ENCODE data around the gene DOC2A.
"Not testable (repeated sequence)": the region's sequence is repeated elsewhere in the genome, so short reads cannot be mapped to it uniquely, and the experiment has no call there.

Gene DOC2A

GRCh38 chr16:30010844-30011713 lies at the start of gene DOC2A:
DOC2A (minus strand) TSS chr16:30011027; CDS start chr16:30010222, 805 bp downstream.
- peak; percentile 41 for DNase-seq

GRCh38 chr16:30060346-30060745 lies 49.5 kb upstream of the DOC2A start:
- no peak for DNase-seq

DNA sequence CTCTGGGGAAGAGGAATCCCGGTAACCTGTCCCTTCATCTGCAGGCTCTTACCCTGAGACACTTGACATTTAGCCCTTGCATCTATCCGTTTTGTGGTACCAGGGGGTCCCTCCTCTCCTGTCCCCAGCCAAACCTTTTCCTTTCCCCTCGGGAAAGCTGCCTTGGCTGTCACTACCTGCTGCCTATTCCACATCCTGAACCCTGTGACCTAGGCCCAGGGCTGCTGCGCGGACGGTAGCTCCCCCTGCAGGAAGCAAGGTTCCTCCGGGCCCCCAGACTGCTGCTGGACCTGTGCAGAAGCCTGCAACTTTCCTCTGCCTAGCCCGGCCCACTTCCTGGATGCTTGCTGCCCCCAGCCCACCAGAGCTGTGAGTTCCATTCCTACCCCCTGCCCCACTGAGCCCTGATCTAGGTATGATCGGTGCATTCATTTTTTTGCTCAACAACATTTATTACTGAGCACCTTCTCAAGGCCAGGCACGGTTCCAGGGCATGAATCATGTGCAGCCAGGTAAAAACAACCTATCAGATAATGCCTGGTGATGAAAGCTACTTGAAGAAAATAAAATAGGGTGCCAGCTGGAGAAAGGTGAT lies 44.2 kb upstream of the DOC2A start:
- DNase-seq, result peak; percentile 56

GRCh38 chr16:30054451-30054850 lies 43.6 kb upstream of the DOC2A start:
- no peak for DNase-seq

- no peak for DNase-seq
Observed at GRCh38 chr16:30053376-30054015, 42.7 kb upstream of the DOC2A start.

DNA sequence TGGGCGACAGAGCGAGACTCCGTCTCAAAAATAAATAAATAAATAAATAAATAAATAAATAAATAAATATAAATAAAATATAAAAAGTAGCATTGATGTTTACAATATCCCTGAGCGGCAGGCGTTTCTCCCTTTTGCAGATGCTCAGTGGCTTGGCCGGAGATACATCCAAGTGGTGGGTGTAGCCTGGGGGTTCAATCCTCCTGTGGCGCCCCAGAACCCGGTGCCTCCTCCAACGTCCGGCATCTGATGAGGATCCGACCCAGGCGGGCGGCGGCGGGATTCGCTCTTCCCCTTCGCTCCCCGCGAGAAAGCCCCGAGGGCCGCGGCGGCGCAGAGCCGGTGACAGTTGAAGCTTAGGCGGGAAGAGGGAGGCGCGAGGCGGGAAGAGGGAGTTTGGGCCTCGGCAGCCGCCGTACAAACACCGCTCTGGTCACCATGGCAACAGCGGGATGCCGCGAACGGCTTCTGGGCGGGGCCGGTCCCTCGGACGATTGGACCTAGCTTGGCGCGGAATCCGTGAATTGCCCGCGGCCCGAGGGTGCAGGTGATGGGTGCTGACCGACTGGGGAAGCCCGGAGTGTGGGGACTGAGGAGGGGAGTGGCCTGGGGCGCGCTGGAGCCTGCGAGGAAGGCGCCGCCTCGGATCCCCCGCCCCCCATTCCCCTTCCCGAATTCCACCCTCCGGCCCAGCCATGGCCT lies 42.0 kb upstream of the DOC2A start:
- peak; percentile 91 for DNase-seq

DNA sequence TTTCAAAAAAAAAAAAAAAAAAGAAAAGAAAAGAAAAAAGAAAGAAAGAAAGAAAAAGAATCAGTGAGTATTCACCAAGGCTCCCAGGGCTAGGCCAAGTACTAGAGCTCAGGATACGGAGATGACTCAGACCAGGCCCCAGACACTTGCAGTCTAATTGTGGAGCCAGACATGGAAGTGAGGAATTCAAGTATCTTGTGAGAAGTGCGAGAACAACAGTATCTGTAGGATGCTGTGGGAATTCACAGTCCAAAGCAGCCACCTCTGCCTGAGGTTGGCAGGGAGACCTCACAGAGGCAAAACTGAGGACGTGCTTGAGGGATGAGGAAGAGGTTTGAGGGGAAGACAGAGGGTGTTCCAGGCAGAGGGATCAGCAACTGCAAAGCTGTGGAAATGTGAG lies 40.7 kb upstream of the DOC2A start:
- no peak for DNase-seq

DNA sequence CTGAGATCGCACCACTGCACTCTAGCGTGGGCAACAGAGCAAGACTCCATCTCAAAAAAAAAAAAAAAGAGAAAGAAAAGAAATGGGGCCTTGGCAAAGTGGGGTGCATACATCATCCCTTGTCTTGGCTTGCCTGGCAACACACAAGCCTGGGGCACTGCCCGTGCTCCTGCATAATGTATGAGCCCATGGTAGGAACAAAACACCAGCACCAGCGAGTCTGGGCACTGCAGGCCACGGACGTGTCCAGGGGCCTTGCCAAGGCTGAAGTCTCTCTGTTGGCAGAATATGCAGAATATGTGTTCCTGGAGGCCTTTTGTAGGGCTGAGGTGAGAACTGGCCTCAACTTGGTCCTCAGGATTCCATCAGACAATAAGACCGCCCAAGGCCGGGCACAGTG lies 39.0 kb upstream of the DOC2A start:
- no peak for DNase-seq

- no peak for DNase-seq
Observed at GRCh38 chr16:30046588-30046987, 35.8 kb upstream of the DOC2A start.

GRCh38 chr16:30046178-30046577 lies 35.4 kb upstream of the DOC2A start:
- DNase-seq, result no peak

- DNase-seq, result no peak
Observed at GRCh38 chr16:30041841-30042240, 31.0 kb upstream of the DOC2A start.

DNA sequence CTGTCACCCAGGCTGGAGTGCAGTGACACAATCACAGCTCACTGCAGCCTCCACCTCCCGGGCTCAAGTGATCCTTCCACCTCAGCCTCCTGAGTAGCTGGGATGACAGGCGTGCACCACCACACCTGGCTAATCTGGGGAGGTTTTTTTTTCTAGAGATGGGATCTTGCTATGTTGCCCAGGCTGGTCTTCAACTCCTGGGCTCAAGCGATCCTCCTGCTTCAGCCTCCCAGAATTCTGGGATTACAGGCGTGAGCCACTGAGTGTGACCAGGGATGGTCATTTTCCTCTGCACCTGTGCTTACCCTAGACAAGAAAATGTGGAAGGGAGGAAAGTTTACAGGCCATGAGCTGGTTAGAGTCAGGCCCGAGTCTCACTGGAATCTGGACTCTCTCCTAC lies 29.9 kb upstream of the DOC2A start:
- not testable (repeated sequence) for DNase-seq

GRCh38 chr16:30040221-30040620 lies 29.4 kb upstream of the DOC2A start:
- no peak for DNase-seq

- DNase-seq, result peak; percentile 43
Observed at GRCh38 chr16:30033270-30033669, 22.4 kb upstream of the DOC2A start.

- DNase-seq, result peak; percentile 66
Observed at GRCh38 chr16:30032083-30032819, 21.4 kb upstream of the DOC2A start.

- DNase-seq, result no peak
Observed at GRCh38 chr16:30031477-30031918, 20.7 kb upstream of the DOC2A start.

- no peak for DNase-seq
Observed at GRCh38 chr16:30030841-30031413, 20.1 kb upstream of the DOC2A start, which contains the start of gene TLCD3B. TLCD3B (minus strand) TSS chr16:30031271; CDS start chr16:30030527, 744 bp downstream.

DNA sequence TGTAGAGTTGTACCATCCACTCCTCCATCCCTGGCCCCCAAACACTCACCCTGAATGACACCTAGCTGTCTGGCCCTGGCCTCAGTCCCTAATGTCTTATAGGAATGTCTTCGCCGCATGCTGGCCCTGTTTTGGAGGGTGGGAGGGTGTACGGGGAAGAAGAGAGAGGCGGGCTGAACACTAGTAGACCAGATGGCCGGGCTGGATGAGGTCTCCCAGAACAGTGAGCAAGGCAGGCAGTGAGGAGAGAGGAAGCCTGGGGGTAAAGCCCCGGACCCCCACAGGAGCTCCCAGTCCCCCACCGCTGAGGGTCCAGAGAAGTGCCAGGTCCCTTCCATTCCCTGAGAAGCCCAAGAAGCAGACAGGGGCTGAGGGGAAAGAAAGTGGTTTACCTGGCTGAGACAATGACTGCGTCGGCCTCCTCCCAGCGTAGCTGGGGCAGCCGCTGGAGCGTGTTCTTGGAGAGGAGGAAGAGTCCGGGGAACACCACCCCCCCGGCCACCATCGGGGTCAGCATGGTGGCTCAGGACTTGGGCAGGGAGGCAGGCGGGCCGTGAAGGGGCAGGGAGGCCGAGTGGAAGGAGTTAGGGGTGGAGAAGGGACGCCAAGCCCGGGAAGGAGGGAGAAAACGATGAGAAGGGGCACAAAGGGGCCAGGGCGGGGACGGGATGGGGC lies 19.3 kb upstream of the DOC2A start:
- no peak for DNase-seq

DNA sequence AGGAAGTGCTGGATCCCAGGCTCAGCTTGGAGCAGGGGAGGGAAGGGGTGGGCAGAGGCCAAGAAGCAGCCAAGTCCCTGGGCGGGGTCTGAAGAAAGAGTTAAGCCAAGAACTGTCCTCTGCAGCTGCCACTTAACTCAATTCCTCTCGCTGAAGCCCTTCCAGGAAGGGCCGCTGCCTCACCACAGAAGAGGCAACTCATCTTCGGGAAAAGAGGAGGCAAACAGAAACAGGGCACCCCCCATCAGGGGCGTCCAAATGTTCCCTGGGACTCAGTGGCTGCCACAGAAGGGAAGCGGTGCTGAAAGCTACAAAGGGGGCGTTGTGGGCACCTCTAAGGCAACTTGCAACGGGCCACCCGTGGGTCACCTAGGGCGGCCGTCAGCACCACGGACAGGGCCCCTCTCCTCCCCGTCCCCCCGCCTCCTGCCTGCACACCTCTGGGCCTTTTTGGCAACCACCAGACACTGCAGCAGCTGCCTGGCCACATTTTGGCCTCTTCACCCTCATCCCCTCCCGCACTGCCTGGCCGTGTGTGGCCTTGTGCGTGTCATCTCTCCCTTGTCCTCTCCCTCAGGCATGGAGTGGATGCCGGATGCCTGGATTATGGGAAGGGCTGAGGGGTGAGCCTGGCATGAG lies 17.7 kb upstream of the DOC2A start:
- DNase-seq, result peak; percentile 31

GRCh38 chr16:30027588-30028437 lies 17.0 kb upstream of the DOC2A start:
- DNase-seq, result no peak
